HFF-Myc (cell line): ENCODE data around the gene RNF8.

Source experiments
- DNase-seq: peaks from one replicate; pipeline ENCODE4 v3.0.0-alpha.2; 2011; ENCODE audit warnings: low read depth; ENCODE audit errors: extremely low read depth
- H3K4me3 ChIP-seq: replicated peaks from 2 replicates; pipeline ENCODE4 v1.5.1; 2011; ENCODE audit warnings: low read depth, mild to moderate bottlenecking, control low read depth, low read length
- TF ChIP-seq, protein P1 (sequence below): IDR thresholded peaks from 2 replicates; pipeline ENCODE4 v1.5.1; 2012; ENCODE audit warnings: mild to moderate bottlenecking, low read depth, low read length, control low read depth; ENCODE audit errors: missing control alignments

The RNF8 gene

DNA sequence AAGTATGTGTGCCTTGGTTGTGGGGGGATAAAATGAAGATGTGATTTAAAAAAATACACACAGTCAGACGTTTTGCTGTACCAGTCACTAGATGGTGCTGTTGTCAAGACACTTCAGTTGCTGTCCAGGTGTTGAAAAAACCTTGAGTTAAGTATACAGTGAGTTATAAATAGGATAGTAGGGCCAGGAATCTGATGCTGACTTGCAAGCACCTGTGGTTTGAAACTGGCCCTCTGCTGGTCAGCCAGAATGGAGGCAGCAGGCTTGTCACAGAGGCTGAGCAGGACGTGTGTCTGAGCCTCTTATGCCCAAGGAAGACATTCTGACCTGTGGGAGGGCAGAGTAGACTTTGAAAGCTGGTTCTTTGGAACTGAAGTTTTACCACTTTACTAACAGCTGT is 27.8 kb downstream of the RNF8 start:
- H3K4me3 ChIP-seq, result no peak overlapping the region
- TF ChIP-seq, protein P1, sequence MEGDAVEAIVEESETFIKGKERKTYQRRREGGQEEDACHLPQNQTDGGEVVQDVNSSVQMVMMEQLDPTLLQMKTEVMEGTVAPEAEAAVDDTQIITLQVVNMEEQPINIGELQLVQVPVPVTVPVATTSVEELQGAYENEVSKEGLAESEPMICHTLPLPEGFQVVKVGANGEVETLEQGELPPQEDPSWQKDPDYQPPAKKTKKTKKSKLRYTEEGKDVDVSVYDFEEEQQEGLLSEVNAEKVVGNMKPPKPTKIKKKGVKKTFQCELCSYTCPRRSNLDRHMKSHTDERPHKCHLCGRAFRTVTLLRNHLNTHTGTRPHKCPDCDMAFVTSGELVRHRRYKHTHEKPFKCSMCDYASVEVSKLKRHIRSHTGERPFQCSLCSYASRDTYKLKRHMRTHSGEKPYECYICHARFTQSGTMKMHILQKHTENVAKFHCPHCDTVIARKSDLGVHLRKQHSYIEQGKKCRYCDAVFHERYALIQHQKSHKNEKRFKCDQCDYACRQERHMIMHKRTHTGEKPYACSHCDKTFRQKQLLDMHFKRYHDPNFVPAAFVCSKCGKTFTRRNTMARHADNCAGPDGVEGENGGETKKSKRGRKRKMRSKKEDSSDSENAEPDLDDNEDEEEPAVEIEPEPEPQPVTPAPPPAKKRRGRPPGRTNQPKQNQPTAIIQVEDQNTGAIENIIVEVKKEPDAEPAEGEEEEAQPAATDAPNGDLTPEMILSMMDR, result peak; percentile 60
- peak; percentile 46 for DNase-seq

DNA sequence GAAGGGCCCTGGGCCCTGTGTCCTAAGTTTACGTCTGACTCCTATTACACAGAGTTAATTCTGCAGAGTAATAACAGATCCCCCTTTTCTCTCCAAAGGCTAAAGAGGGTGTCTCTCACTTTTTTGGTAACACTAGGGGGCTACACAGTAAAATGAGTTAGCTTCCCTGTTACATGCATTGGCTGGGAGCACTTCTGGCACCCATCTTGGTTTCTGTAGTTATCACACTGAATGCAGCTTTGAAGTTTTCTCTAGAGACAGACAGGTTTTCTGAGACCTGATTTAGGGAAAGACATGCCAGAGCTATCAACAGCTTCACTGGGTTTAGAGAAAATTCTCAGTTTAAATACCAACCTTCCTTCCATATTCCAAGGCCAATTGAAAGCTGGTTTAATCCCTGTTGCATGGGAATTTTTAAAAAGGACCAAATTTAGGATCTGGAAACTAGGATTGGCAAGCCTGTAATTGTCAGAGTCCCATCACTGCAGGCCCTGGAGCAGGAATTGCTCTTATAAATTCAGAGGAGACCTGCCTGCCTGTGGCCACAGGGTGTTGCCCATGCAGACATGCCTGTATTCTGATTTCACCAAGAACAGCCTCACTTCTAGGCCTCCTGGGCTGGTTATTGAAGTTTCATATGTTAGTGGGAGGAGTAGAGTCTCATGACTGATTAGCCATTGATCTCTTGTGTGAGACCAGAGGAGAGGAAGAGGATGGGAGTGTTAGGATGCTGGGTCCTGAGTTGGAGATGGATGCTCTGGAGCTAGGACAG is 29.4 kb downstream of the RNF8 start:
- TF ChIP-seq, protein P1, result no peak
- no peak for DNase-seq
- H3K4me3 ChIP-seq, result no peak overlapping the region

DNA sequence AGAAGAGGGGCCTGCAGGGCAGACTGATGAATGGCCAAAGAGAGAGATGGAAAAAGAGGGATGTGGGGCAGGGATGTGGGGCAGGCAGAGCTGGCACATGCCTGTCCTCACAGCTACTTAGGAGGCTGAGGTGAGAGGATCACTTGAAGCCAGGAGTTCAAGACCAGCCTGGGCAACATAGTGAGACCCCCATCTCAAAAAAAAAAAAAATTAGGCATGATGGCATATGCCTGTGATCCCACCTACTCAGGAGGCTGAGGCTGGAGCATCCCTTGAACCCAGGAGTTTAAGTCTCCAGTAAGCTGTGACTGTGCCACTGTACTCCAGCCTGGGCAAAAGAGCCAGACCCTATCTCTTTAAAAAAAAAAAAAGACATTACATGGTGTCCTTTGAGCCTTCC is 34.8 kb downstream of the RNF8 start:
- TF ChIP-seq, protein P1, result no peak
- no peak for DNase-seq

DNA sequence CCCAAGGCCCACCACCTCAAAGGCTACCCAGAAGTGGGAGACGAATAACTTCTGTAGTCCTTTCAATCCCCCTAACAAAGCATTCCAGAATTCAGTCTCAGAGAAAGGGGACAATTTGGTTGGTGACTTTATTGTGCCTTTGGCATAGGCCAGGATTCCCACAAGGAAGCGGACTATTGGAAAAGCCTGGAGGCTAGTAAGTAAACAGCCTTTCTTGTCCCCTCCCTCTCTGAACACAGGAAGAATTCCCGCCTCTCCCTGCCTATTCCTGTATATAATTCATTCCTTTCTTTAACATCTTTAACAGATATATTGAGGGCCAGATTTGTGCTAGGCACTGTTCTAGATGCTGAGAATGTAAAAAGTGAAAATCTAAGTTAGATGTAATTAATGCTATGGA is 36.1 kb downstream of the RNF8 start:
- TF ChIP-seq, protein P1, result no peak
- DNase-seq, result no peak
- H3K4me3 ChIP-seq, result no peak overlapping the region

More for the DNA sequence above, 34.8 kb downstream of the RNF8 start:
- H3K4me3 ChIP-seq, result no peak overlapping the region

DNA sequence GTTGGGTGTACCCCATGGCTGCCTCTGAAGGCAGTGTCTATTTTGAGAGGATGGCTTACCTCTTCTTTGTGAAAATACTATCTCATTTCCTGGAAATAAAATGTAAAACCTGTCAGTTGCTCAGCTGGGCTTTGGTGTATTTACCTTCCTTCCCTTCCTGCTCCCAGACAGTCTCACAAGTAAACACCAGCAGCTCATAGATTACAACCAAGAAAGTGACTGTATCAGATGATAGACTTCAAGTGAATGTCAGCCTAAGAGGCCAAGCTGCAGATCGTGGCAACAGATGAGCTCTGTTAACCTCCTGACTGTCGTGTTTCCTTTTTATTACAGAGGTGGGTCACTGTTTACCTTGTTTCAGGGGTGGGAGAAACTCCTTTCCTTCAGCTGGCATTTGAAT is 37.3 kb downstream of the RNF8 start:
- TF ChIP-seq, protein P1, result no peak
- H3K4me3 ChIP-seq, result no peak overlapping the region
- DNase-seq, result no peak

DNA sequence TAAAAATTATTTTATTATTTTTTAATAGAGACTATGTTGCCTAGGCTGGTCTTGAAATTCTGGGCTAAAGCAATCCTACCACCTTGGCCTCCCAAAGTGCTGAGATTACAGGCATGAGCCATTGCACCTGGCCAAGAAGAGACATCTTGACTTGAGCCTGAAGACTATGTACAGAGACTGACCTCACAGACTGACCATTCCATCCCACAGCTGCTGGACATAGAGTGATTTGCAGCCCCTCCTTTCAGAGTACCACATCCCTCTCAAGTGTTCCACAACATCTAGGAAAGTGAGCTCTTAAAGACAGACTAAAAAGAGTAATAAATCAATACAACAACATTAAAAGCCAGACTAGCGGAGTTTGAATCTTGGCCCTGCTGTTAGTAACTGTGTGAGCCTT is 39.0 kb downstream of the RNF8 start:
- no peak overlapping the region for H3K4me3 ChIP-seq
- no peak for DNase-seq
- TF ChIP-seq, protein P1, result no peak
